ENCODE results near the gene DNM1.
A peak's percentile ranks its signal among the peaks of the same experiment; 100 is the strongest.

DNM1 gene

GRCh38 chr9:128206484-128206883, 3.3 kb downstream of the DNM1 start:
- DNase-seq = no peak

- DNase-seq = no peak
These were observed 4.0 kb downstream of the DNM1 start for GRCh38 chr9:128206916-128207910.

GRCh38 chr9:128208386-128208785, 5.2 kb downstream of the DNM1 start:
- no peak for DNase-seq

DNA sequence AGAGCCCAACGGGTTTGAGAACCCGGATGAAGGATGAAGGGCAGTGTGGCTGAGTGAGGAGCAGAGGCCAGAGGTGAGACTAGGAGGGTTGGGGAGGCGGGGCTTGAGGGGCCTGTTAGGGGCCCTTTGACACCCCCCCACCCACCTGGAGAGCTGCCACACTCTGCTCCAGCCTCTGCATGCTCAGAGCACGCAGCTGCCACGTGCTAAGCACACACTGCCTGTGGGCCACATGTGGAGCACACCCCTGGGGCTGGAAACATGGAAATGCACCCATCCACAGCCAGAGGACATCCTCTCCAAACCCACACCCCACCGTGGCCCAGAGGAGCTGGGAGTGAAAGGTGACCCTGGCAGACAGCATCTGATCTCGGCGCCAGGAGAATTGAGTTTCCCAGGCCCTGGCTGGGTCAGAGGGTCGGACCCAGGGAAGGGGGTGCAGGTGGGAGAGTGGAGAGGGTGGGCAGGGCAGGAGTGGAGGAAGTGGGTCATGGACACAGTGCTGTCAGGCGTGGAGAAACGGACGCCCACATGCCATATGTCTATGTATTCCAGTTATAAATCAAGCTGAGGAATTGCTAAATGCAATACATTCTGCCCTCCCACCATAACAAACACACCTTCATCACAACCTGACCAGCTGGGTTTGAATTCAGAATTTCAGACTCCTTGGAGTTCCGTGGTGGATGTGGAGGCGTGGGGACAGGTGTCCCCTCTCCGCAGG, 5.9 kb downstream of the DNM1 start:
- DNase-seq = no peak

DNA sequence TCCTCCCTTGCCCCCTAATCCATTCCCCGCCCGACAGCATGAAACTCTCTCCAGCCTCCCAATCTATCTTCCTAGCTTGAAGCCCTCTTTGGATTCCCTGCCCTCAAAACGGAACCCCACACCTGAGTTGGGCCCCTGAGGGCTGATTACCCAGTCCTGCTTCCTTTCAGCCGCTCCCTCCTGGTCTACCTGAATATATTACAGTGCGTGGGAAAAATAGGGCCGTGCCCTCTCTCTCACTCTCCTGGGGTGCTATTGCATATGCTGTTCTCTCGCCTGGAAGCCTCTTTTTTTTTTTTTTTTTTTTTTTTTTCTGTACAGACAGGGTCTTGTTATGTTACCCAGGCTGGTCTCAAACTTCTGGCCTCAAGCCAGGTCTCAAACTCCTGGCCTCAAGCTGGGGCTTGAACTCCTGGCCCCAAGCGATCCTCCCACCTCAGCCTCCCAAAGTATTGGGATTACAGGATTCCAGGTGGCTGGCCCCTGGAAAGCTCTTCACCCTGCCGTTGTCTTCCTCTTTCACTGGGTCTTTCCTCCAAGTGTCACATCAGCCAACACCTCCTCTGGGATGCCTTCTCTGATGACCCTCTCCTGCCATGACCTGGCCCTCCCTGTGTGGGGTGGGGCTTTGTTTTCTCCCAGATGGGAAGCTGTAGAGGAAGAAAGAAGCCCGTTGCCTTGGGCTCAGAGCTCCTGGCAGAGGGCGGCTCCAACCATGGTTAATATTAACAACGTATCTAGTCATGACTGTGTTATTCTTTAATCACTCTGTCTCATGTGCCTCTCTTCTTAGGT, 8.2 kb downstream of the DNM1 start:
- no peak for DNase-seq

DNA sequence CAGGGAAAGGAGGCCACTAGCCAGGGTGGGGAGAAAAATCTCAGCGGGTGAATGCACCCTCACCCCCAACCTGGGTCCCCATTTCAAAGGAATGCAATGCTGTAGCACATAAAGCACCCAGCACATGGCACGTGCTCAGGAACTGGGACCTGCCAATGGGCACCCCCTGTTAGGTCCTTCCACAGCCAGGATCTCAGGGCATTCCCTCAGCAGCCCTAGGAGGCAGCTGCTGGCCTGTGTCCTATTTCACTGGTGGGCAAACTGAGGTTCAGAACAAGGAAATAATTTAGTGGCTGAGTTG, 8.8 kb downstream of the DNM1 start:
- DNase-seq = no peak

- DNase-seq = no peak
These were observed 10.7 kb downstream of the DNM1 start for GRCh38 chr9:128213746-128214497.

- no peak for DNase-seq
These were observed 11.7 kb downstream of the DNM1 start for GRCh38 chr9:128214571-128215490.

- no peak for DNase-seq
These were observed 12.6 kb downstream of the DNM1 start for GRCh38 chr9:128215491-128216409.

DNA sequence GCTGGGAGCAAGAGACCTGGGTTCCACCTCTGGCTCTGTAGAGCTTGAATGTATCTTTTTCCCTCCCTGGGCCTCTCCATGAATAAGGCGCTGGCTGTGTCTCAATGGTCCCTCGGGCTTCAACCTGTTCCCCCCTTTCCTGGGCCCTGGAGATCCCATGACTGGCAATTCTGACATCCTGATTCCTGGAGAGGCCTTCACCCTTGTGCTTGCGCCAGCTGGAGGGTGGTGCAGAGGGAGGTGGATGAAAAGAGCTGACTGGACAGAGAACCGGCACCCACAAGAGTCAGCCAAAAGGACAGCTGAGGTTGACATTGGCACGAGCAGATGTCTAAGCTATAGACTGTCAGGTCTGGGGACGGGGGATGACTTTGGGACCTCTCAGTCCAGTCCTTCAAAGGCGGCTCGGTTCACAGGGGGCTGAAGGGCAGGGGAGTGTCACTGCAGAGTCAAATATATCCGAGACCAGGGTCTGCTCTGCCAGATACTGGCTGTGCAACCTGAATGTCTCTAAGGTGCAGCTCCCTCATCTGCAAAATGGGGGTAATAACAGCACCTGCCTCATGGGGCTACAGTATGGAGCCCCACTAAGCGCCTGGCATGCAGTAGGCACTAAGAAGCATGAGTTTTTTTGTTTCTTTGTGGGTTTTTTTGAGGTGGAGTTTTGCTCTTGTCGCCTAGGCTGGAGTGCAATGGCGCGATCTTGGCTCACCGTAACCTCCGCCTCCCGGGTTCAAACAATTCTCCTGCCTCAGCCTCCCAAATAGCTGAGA, 13.8 kb downstream of the DNM1 start:
- no peak for DNase-seq

GRCh38 chr9:128218172-128218517, 15.0 kb downstream of the DNM1 start:
- DNase-seq = no peak

DNA sequence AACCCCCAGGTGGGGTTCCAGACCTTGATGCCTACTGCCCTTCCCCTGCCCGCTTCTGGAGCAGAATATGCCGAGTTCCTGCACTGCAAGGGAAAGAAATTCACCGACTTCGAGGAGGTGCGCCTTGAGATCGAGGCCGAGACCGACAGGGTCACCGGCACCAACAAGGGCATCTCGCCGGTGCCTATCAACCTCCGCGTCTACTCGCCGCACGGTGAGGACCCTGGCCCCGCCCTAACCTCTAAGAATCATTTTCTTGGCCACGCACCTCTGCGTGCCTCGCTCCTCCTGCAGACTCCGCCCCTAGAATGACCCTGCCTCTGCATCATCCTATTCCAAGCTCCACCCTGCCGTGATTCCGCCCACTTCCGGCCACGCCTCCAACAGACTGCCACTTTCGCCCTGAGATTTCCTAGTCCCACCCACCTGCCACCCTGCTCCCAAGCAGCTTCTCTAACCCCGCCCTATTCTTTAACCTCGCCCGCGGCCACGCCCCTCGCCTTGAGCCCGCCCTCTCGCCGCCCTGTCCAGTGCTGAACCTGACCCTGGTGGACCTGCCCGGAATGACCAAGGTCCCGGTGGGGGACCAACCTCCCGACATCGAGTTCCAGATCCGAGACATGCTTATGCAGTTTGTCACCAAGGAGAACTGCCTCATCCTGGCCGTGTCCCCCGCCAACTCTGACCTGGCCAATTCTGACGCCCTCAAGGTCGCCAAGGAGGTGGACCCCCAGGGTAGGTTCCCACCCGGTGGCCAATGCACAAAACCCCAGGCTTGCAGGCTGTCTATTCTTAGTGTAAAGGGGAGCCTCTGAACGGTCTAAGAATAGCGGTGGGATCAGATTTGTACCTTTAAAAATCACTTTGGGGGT, 15.6 kb downstream of the DNM1 start:
- peak; percentile 39 for DNase-seq

DNA sequence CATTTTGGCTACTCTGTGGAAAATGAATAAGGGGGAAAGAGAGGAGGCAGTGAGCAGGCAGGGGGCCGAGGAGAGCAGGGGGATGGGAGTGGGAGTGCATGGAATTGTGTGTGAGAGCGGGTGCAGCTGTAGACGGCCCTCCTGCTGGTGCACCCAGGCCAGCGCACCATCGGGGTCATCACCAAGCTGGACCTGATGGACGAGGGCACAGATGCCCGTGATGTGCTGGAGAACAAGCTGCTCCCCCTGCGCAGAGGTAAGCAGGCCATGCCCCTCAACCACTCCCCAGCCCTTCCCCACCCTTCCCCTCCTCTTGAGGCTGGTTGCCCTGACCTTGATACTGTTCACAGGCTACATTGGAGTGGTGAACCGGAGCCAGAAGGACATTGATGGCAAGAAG, 16.7 kb downstream of the DNM1 start:
- no peak for DNase-seq

- DNase-seq = no peak
These were observed 18.8 kb downstream of the DNM1 start for GRCh38 chr9:128222026-128222425.

DNA sequence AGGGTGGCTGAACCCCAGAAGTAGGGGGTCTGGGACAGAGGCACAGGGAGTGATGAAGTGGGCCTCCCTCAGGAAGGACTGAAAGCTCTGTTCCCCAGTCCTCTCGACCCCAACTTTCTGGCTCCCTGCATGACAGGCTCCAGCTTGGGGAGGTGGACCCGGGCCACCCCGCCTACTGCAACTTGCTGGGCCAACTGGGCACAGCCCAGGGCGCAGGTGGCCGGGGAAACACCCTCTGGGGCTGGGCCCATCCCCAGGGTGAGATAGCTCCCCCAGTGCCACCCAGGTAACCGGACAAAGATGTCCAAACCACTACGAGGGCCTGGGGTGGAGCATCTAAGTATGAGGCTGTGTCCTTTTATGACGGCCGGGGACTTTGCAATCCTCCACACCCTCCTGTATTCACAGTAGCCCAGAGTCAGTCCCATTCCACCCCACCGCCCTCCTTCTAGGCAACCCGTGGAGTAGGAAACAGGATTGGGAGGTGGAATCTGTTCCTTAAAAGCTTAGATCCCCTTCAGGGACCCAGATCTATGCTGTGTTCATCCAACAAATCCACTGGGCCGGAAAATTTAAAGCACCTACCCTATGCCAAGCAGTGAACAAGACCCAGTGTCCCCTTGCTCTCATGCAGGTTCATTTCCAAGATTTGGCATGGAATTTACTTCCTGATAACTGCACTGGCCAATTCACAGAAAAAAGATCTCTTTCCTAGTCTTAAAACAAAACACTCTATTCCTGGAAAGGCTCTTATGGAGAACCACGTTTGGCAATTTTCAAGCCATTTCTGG, 19.9 kb downstream of the DNM1 start:
- no peak for DNase-seq

- DNase-seq = no peak
These were observed 21.7 kb downstream of the DNM1 start for GRCh38 chr9:128224877-128225276.

- no peak for DNase-seq
These were observed 22.7 kb downstream of the DNM1 start for GRCh38 chr9:128225770-128226411.
